H9 (cell line): Measurements from ENCODE around the gene CDH13. TPM values are rescaled to one million over a fixed set of nuclear protein-coding genes. Genes with fewer than 3 reads are reported as not detected.

Source experiments
- DNase-seq: peaks from one replicate; pipeline ENCODE4 v3.0.0-alpha.2; 2017
- H2AFZ ChIP-seq: one replicate; pipeline ENCODE4 v1.6.1; 2013; ENCODE audit warnings: mild to moderate bottlenecking, low read length, control low read depth, moderate library complexity
- H2AK5ac ChIP-seq: 2 replicates; pipeline ENCODE4 v1.6.1; 2013; ENCODE audit warnings: low read length, control low read depth, mixed read lengths; ENCODE audit not compliant: insufficient read length
- H2BK120ac ChIP-seq: one replicate; pipeline ENCODE4 v1.6.1; 2013; ENCODE audit warnings: low read depth, mild to moderate bottlenecking, low read length, control low read depth, inconsistent platforms; ENCODE audit not compliant: poor library complexity, severe bottlenecking
- H2BK12ac ChIP-seq: 2 replicates; pipeline ENCODE4 v1.6.1; 2013; ENCODE audit warnings: low read length, control low read depth, mixed read lengths, low read depth; ENCODE audit not compliant: insufficient read length
- H2BK15ac ChIP-seq: 2 replicates; pipeline ENCODE4 v1.6.1; 2013; ENCODE audit warnings: low read depth, low read length, control low read depth
- H2BK20ac ChIP-seq: one replicate; pipeline ENCODE4 v1.6.1; 2013; ENCODE audit warnings: low read depth, mild to moderate bottlenecking, low read length, control low read depth, inconsistent platforms; ENCODE audit not compliant: poor library complexity, severe bottlenecking
- H2BK5ac ChIP-seq: 2 replicates; pipeline ENCODE4 v1.6.1; 2013; ENCODE audit warnings: low read length, control low read depth, mixed read lengths; ENCODE audit not compliant: insufficient read length
- H3K14ac ChIP-seq: 2 replicates; pipeline ENCODE4 v1.6.1; 2013; ENCODE audit warnings: low read length, control low read depth; ENCODE audit not compliant: insufficient read depth
- H3K18ac ChIP-seq: 2 replicates; pipeline ENCODE4 v1.6.1; 2013; ENCODE audit warnings: low read depth, mild to moderate bottlenecking, mixed read lengths, low read length, control low read depth; ENCODE audit not compliant: insufficient read length
- H3K23ac ChIP-seq: 2 replicates; pipeline ENCODE4 v1.6.1; 2013; ENCODE audit warnings: low read length, control low read depth, mixed read lengths, low read depth; ENCODE audit not compliant: insufficient read length
- H3K23me2 ChIP-seq: 2 replicates; pipeline ENCODE4 v1.6.1; 2013; ENCODE audit warnings: low read depth, mild to moderate bottlenecking, mixed read lengths, low read length, control low read depth; ENCODE audit not compliant: insufficient read length, poor library complexity, severe bottlenecking
- H3K27ac ChIP-seq: 2 replicates; pipeline ENCODE4 v1.5.1; 2013; ENCODE audit warnings: low read length, control low read depth, mixed read lengths, low read depth; ENCODE audit not compliant: insufficient read length
- H3K27me3 ChIP-seq: 2 replicates; pipeline ENCODE4 v1.6.1; 2013; ENCODE audit warnings: low read length, control low read depth, inconsistent platforms; ENCODE audit not compliant: insufficient read depth
- H3K4ac ChIP-seq: 2 replicates; pipeline ENCODE4 v1.6.1; 2013; ENCODE audit warnings: low read depth, mild to moderate bottlenecking, control low read depth, inconsistent platforms, low read length, moderate library complexity
- H3K4me1 ChIP-seq: 2 replicates; pipeline ENCODE4 v1.6.1; 2013; ENCODE audit warnings: low read length, control low read depth, inconsistent platforms; ENCODE audit not compliant: insufficient read depth
- H3K4me2 ChIP-seq: 2 replicates; pipeline ENCODE4 v1.6.1; 2013; ENCODE audit warnings: low read length, control low read depth, mixed read lengths; ENCODE audit not compliant: insufficient read length, insufficient read depth
- H3K56ac ChIP-seq: 2 replicates; pipeline ENCODE4 v1.6.1; 2013; ENCODE audit warnings: low read depth, mild to moderate bottlenecking, mixed read lengths, low read length, control low read depth; ENCODE audit not compliant: insufficient read length
- H3K79me1 ChIP-seq: 2 replicates; pipeline ENCODE4 v1.6.1; 2013; ENCODE audit warnings: low read depth, mild to moderate bottlenecking, moderate library complexity, low read length, control low read depth, inconsistent platforms; ENCODE audit not compliant: insufficient read depth, poor library complexity, severe bottlenecking
- H3K79me2 ChIP-seq: 2 replicates; pipeline ENCODE4 v1.6.1; 2013; ENCODE audit warnings: low read length, control low read depth, inconsistent platforms; ENCODE audit not compliant: insufficient read depth
- H3K9ac ChIP-seq: 2 replicates; pipeline ENCODE4 v1.6.1; 2013; ENCODE audit warnings: low read length, control low read depth, mixed read lengths; ENCODE audit not compliant: insufficient read length; ENCODE audit errors: extremely low read depth
- H3K9me3 ChIP-seq: one replicate; pipeline ENCODE4 v1.6.1; 2013; ENCODE audit warnings: low read depth, low read length, inconsistent platforms; ENCODE audit not compliant: control insufficient read depth
- H3T11ph ChIP-seq: one replicate; pipeline ENCODE4 v1.6.1; 2013; ENCODE audit warnings: mild to moderate bottlenecking, low read length, control low read depth, inconsistent platforms
- H4K20me1 ChIP-seq: one replicate; pipeline ENCODE4 v1.6.1; 2013; ENCODE audit not compliant: control insufficient read depth, insufficient read length, insufficient read depth
- H4K5ac ChIP-seq: 2 replicates; pipeline ENCODE4 v1.6.1; 2013; ENCODE audit warnings: low read depth, mild to moderate bottlenecking, mixed read lengths, low read length, control low read depth; ENCODE audit not compliant: insufficient read length
- H4K8ac ChIP-seq: replicated peaks from 2 replicates; pipeline ENCODE4 v1.6.1; 2013; ENCODE audit warnings: low read length, control low read depth, mixed read lengths, low read depth; ENCODE audit not compliant: insufficient read length
- H4K91ac ChIP-seq: 2 replicates; pipeline ENCODE4 v1.6.1; 2013; ENCODE audit warnings: low read depth, mild to moderate bottlenecking, moderate library complexity, mixed read lengths, low read length, control low read depth; ENCODE audit not compliant: insufficient read length
- H3K27ac Mint-ChIP-seq, 3 experiments: 2 replicates in 2 of 3; 3 replicates in 1 of 3; pipeline ENCODE4 v1.8.0; 2020 to 2021; ENCODE audit warnings: mixed read lengths in 3 of 3, mild to moderate bottlenecking in 1 of 3, moderate library complexity in 1 of 3
- H3K27me3 Mint-ChIP-seq: 2 replicates; pipeline ENCODE4 v1.8.0; 2021; ENCODE audit warnings: low read depth, mild to moderate bottlenecking, moderate library complexity, mixed read lengths
- H3K36me3 Mint-ChIP-seq, 3 experiments: 2 replicates in 2 of 3; 3 replicates in 1 of 3; pipeline ENCODE4 v1.8.0; 2020 to 2021; ENCODE audit warnings: low read depth in 3 of 3, mixed read lengths in 3 of 3; ENCODE audit not compliant: insufficient read depth in 1 of 3
- H3K4me1 Mint-ChIP-seq, 2 experiments: 2 replicates each; pipeline ENCODE4 v1.8.0; 2020; ENCODE audit warnings: mixed read lengths in 2 of 2
- H3K4me3 Mint-ChIP-seq, 2 experiments: 2 replicates in 1 of 2; 3 replicates in 1 of 2; pipeline ENCODE4 v1.8.0; 2020 to 2021; ENCODE audit warnings: mild to moderate bottlenecking in 2 of 2, mixed read lengths in 2 of 2, moderate library complexity in 1 of 2
- H3K9me3 Mint-ChIP-seq, 2 experiments: 2 replicates in 1 of 2; 3 replicates in 1 of 2; pipeline ENCODE4 v1.8.0; 2020; ENCODE audit warnings: mild to moderate bottlenecking in 2 of 2, mixed read lengths in 2 of 2, moderate library complexity in 1 of 2
- CTCF ChIP-seq: fragments of 200-600 bp; sonication (generic); conservative IDR thresholded peaks from 3 replicates; pipeline ENCODE4 v1.8.0; 2021; ENCODE audit warnings: antibody characterized with exemption, mild to moderate bottlenecking
- WGBS: extraction: QIAGEN DNeasy Blood & Tissue Kit; methylation state at CpG from one replicate; pipeline ENCODE4 v1.1.7; 2013; ENCODE audit warnings: missing lambda C conversion rate, low lambda C conversion rate, mixed read lengths; ENCODE audit not compliant: insufficient read length; ENCODE audit errors: extremely low coverage; 5-methylcytosine and 5-hydroxymethylcytosine counted together
- total RNA-seq: library from RNA; stranded (reverse); gene quantifications from 2 replicates; pipeline ENCODE4 v1.2.1, GENCODE V29; 2021

Gene CDH13
- total RNA-seq, 1 experiment from 2014 or later: 1.5 TPM

- WGBS: 100% methylated on average over 2 of the region's 4 CpGs
- H3K23ac ChIP-seq: no peak overlapping the region
- H2BK15ac ChIP-seq: no peak overlapping the region
- H2BK120ac ChIP-seq: no peak overlapping the region
- no peak overlapping the region for H3K18ac ChIP-seq
- no peak overlapping the region for H2AFZ ChIP-seq
- Mint-ChIP-seq H3K9me3 (no peaks in the 10 kb centered on the region; a peak in 1 of 5 replicates), H3K4me3 (no peak overlapping the region), H3K27ac (no peak overlapping the region), H3K27me3 (no peaks in the 10 kb centered on the region; the same call in 1 of the 2 replicates), H3K36me3 (no peaks in the 10 kb centered on the region), H3K4me1 (0 out of 4 replicates have a peak, but pooled peaks cover 0 to 2% of the 10 kb centered on the region in 2 experiments)
- H3K79me2 ChIP-seq: no peaks in the 10 kb centered on the region
- no peak overlapping the region for H3K4ac ChIP-seq
- H4K8ac ChIP-seq: no peak overlapping the region
- no peak overlapping the region for H3K27ac ChIP-seq
- no peak overlapping the region for H3T11ph ChIP-seq
- no peak overlapping the region for H2BK20ac ChIP-seq
- H3K23me2 ChIP-seq: no peaks in the 10 kb centered on the region
- H3K27me3 ChIP-seq: no peaks in the 10 kb centered on the region
- no peak overlapping the region for H3K56ac ChIP-seq
- H3K79me1 ChIP-seq: no peaks in the 10 kb centered on the region
- H2BK12ac ChIP-seq: no peak overlapping the region
- no peak overlapping the region for H4K5ac ChIP-seq
- no peak for DNase-seq
- no peak for TF ChIP-seq CTCF
- H2BK5ac ChIP-seq: no peak overlapping the region
- H4K20me1 ChIP-seq: no peaks in the 10 kb centered on the region
- no peaks in the 10 kb centered on the region for H3K9me3 ChIP-seq
- no peak overlapping the region for H3K14ac ChIP-seq
- H2AK5ac ChIP-seq: no peak overlapping the region
- no peak overlapping the region for H3K4me2 ChIP-seq
- H3K4me1 ChIP-seq: no peaks in the 10 kb centered on the region; the same call in 1 of the 2 replicates
- H3K9ac ChIP-seq: no peak overlapping the region
- no peak overlapping the region for H4K91ac ChIP-seq
Measured at GRCh38 chr16:82996814-82997213, 370.0 kb downstream of the CDH13 start.
